NCI-H2081 treated with DMSO at 0.1 percent for 48 hours (cell line): ENCODE results near the gene KANSL1.
"Not testable (repeated sequence)": the region's sequence is repeated elsewhere in the genome, so short reads cannot be mapped to it uniquely, and the experiment has no call there.

Source experiments
- DNase-seq: peaks from one replicate; lab custom pipeline; 2025; lab: John Stamatoyannopoulos, UW

KANSL1 gene

GRCh38 chr17:46192189-46192438 lies 1.1 kb downstream of the KANSL1 start:
- DNase-seq = no peak

DNA sequence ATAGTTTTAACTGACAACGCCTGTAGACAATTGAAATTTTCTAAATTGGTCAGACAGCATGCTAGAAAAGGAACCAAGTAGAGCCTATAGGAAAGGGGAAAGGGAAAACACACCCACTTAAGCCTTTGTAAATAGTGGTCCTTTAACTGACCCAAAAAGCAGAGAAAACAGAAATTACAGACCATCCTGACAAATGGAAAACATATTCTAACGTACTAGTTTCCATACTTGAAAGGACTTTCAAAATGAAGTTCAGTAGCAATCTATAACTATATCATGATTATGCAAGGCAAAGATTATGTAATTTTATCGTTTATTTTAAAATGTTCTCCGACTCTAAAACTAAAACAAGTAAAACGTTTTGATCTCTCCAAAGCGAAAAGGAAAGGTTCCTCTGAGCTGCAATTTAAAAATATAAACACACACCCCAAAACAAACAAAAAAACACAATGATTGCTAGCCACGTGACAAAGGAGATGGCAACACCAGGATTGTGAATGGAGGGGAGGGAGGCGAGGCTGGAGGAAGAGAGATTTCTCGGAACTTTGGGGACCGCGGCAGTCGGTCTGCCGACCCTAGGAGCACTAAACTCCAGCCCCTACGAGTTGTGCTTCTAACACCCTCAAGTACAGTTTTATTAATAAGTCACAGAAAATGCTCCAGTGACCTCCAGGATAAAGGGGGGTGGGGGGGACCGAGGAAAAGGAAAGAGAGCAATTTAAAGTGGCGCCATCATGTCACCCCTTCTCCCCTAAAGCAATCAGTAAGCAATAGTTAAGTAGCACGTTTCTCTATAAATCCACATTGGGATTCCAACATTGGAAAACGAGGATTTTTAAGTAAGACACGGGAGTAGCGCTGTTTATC lies 1.7 kb downstream of the KANSL1 start:
- DNase-seq = no peak

GRCh38 chr17:46190763-46191162 lies 2.5 kb downstream of the KANSL1 start:
- no peak for DNase-seq

GRCh38 chr17:46186827-46187235 lies 6.4 kb downstream of the KANSL1 start:
- not testable (repeated sequence) for DNase-seq

DNA sequence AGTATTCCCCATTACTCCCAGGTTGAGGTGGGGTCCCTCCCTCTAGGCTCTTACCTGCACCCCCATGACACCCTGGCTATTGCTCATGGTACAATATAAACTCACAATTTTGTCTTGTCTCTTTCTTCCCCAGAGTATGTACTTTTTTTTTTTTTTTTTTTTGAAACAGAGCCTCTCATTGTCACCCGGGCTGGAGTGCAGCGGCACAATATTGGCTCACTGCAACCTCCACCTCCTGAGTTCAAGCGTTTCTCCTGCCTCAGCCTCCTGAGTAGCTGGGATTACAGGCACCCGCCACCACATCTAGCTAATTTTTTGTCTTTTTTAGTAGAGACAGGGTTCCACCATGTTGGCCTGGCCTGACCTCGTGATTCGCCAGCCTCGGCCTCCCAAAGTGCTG lies 8.5 kb downstream of the KANSL1 start:
- no peak for DNase-seq

GRCh38 chr17:46183383-46183782 lies 9.8 kb downstream of the KANSL1 start:
- DNase-seq = not testable (repeated sequence)

DNA sequence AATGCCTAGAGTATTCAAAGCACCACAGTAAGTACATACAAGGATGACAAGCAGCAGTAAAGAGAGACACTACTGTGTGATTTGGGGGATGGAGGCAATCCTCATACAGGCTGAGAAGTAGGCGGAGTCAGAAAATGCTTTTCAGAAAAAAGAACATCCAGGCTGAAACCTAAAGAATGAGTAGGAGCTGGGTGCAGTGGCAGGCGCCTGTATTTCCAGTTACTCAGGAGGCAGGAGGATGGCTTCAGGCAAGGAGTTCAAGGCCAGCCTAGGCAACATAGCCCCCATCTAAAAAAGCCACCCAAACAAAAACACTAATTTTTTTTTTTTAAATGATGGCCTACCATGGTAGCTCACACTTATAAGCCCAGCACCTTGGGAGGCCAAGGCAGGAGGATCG lies 10.3 kb downstream of the KANSL1 start:
- no peak for DNase-seq

DNA sequence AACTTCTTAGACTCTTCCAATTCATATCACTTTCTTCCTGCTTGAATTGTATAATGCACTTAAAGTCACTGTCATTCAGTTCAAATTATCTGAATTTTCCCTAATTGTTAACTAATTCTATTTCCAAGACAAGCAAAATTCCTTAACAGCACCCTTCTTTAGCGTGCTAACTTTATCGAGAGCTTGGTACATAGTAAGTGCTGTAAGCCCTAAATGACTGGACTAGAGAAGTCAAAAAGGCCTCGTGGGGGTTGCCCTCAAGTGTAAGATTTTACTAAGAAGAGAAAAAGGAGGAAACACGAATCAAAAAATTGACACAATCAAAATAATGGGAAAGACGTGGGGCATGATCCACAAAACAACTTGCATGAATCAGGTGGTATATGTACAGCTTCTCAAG lies 11.3 kb downstream of the KANSL1 start:
- no peak for DNase-seq

GRCh38 chr17:46181316-46181715 lies 11.9 kb downstream of the KANSL1 start:
- not testable (repeated sequence) for DNase-seq

- DNase-seq = no peak
Measured at GRCh38 chr17:46180892-46181274, 12.3 kb downstream of the KANSL1 start.

DNA sequence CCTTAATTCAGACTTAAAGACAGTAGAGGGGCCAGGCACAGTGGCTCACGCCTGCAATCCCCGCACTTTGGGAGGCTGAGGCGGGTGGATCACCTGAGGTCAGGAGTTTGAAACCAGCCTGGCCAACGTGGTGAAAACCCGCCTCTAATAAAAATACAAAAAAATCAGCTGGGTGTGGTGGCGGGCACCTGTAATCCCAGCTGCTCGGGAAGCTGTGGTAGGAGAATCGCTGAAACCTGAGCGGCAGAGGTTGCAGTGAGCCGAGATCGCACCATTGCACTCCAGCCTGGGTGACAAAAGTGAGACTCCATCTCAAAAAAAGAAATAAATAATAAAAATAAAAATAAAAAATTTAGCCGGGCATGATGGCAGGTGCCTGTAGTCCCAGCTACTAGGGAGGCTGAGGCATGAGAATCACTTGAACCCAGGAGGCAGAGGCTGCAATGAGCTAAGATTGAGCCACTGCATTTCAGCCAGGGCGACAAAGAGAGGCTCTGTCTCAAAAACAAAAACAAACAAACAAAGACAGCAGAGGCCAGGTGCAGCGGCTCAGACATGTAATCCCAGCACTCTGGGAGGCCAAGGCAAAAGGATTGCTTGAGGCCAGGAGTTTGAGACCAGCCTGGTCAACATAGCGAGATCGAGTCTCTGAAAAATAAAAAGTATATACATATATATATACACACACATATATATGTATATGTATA lies 12.9 kb downstream of the KANSL1 start:
- DNase-seq = not testable (repeated sequence)

GRCh38 chr17:46179375-46179999 lies 13.7 kb downstream of the KANSL1 start:
- no peak for DNase-seq

- DNase-seq = no peak
Measured at GRCh38 chr17:46178550-46179214, 14.5 kb downstream of the KANSL1 start.

DNA sequence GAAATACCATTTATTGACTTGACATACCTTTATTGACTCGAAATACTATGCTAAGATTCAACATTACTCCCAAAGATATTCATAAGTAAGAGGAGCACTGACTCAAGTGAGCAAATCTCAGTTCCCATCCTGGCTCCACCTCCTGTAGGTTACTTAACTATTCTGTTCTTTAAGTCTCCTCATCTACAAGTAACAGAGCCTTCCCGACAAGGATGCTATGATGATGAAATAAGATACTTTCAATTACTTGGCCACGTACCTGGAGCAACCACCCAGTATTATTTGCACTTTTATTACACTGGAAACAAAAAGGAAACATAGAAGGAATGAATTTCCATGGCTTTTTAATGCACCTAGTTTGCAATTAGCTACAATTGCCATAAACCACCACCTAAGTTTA lies 16.3 kb downstream of the KANSL1 start:
- DNase-seq = no peak

- DNase-seq = no peak
Measured at GRCh38 chr17:46175891-46176290, 17.3 kb downstream of the KANSL1 start.

GRCh38 chr17:46173153-46173552 lies 20.1 kb downstream of the KANSL1 start:
- DNase-seq = no peak

DNA sequence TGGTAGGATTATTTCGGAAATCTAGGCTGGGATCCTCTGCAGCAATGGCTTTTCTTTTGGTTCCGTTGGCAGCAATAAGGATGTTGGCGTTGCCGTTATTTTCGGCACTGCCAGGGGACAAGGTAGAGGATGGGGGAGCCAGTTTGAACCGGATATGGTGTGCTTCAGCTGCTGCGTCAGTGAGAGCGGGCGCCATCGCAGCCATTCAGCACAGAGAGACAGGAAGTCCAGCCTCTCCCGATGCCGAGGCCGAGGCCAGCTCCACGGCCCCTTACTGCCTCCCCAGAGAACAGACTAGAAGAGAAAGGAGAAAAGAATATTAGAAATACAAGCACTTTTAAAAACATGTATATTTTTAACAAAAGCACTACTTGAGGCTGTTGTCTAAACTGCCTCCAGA lies 21.3 kb downstream of the KANSL1 start:
- no peak for DNase-seq

DNA sequence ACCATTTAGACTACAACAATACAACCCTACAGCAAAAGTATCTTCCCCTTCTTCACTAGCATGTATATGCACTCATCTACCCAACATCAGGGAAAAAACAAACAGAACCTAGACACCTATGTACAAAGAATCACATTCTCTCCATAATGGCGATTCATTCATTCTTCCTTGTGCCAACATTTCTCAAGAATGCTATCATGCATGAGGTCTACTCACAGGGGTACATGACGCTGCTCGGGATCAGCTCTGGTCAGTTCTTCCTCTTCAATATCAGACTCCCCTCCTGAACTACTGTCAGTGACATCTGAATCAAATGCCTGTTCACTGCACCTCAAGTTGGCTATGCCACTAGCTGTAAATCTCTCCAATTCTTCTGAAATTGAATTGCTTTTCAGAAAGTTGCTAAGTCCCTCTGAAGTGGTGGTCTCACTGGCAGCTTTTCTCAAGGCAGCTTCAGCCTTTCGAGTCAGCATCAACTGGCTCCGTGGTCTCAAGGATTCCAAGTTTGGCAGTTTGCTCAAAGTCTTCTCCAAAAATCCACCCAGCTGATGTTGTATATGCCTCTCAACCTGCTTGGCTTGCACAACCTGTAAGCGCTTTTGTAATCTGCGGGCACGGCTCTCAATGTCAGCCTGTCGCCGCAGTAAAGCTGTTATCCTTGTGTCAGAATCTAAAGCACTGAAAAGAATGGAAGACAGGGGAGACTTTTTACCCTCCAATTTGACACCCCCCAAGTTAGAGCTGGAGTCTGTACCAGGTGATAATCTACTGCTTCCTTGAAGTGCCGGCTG lies 22.4 kb downstream of the KANSL1 start:
- DNase-seq = no peak

- DNase-seq = no peak
Measured at GRCh38 chr17:46169913-46170638, 23.2 kb downstream of the KANSL1 start.

DNA sequence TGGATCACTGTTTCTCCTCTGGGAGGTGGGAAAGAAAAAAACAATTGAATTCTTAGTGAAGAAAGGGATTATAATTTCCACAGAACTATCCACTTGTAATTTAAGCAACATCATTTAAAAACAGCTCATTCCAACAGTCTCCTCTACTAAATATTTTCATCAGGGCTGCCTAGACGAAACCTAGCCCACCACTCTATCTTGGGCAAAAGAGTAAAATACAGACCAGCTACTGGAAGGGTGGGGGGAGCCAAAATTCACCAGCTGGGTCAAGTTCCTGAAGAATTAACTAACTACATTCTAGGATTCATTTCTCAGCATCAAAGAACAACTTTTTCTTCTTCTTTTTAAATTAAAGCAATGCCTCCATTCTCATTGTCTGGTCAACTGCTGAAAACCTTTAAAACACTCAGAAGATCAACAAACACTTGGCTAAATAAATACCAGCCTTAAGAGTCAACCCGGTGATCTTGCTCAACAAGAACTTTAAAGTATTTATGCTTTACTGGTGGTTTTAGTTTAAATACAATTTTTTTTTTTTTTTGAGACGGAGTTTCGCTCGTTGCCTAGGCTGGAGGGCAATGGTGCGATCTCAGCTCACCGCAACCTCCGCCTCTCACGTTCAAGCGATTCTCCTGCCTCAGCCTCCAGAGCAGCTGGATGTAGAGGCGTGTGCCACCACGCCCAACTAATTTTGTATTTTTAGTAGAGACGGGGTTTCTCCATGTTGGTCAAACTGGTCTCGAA lies 25.2 kb downstream of the KANSL1 start:
- DNase-seq = no peak
